Suprapubic skin (tissue), 4 donors: ENCODE results near the gene IL11RA. TPM values are rescaled to one million over a fixed set of nuclear protein-coding genes. Genes with fewer than 3 reads are reported as not detected.

Experiments used
- DNase-seq, 2 donors: peaks; one replicate each; pipeline ENCODE4 v3.0.0-alpha.2; 2019; ENCODE audit warnings: low spot score in 2 of 2
- H3K27ac ChIP-seq: fragments of 200-600 bp; sonication (generic); one replicate; pipeline ENCODE4 v1.5.1; 2019
- H3K27me3 ChIP-seq: fragments of 200-600 bp; sonication (generic); one replicate; pipeline ENCODE4 v1.5.1; 2019
- H3K36me3 ChIP-seq: fragments of 200-600 bp; sonication (generic); one replicate; pipeline ENCODE4 v1.5.1; 2019
- H3K4me1 ChIP-seq: fragments of 200-600 bp; sonication (generic); one replicate; pipeline ENCODE4 v1.5.1; 2019
- H3K4me3 ChIP-seq: fragments of 200-600 bp; sonication (generic); one replicate; pipeline ENCODE4 v1.5.1; 2019; ENCODE audit warnings: mild to moderate bottlenecking
- H3K9me3 ChIP-seq: fragments of 200-600 bp; sonication (generic); one replicate; pipeline ENCODE4 v1.5.1; 2019
- CTCF ChIP-seq, 2 donors: fragments of 200-600 bp in 1 of 2; fragments of 450-650 bp in 1 of 2; sonication (generic) in 1 of 2; IDR thresholded peaks; one replicate each; pipeline ENCODE4 v1.5.1; 2016 to 2019; ENCODE audit warnings: antibody characterized with exemption in 2 of 2, mild to moderate bottlenecking in 1 of 2, moderate library complexity in 1 of 2
- EP300 ChIP-seq: sonication (generic); formaldehyde crosslinking; IDR thresholded peaks from one replicate; pipeline ENCODE4 v1.6.1; 2017; ENCODE audit warnings: antibody characterized with exemption
- POLR2A ChIP-seq, 2 donors: fragments of 450-650 bp; IDR thresholded peaks; one replicate each; pipeline ENCODE4 v1.6.1; 2017; ENCODE audit warnings: antibody characterized with exemption in 2 of 2, mild to moderate bottlenecking in 2 of 2, moderate library complexity in 2 of 2
- POLR2AphosphoS5 ChIP-seq, 3 donors: sonication (generic); formaldehyde crosslinking; IDR thresholded peaks; one replicate each; pipeline ENCODE4 v1.6.1; 2017; ENCODE audit warnings: antibody characterized with exemption in 3 of 3
- WGBS: methylation state at CpG from one replicate; pipeline ENCODE4 v1.1.5; 2018; 5-methylcytosine and 5-hydroxymethylcytosine counted together
- total RNA-seq, 4 donors: library from RNA; depleted of rRNA; stranded (reverse); fragments of >200 nt; gene quantifications; one replicate each; pipeline ENCODE4 v1.1.0, GENCODE V29; 2016

The IL11RA gene
- total RNA-seq, 4 donors from 2014 or later = 23.4 to 114 (median 39.3) TPM

- H3K9me3 ChIP-seq = no peaks in the 10 kb centered on the region
- peak overlapping the region; percentile 94 for H3K27ac ChIP-seq
- H3K27me3 ChIP-seq = no peaks in the 10 kb centered on the region
- TF ChIP-seq POLR2A (IDR thresholded peaks at IDR 0.05) = no peak
- TF ChIP-seq POLR2AphosphoS5 (IDR thresholded peaks at IDR 0.05) = no peak
- TF ChIP-seq EP300 = no peak
- peak; percentile 83 to 87 for TF ChIP-seq CTCF (IDR thresholded peaks at IDR 0.05)
- H3K4me3 ChIP-seq = peak overlapping the region; percentile 62
- peaks cover 27% of the 10 kb centered on the region for H3K36me3 ChIP-seq
- peaks cover 69% of the 10 kb centered on the region for H3K4me1 ChIP-seq
- WGBS = 17% methylated on average over 10 of the region's 18 CpGs
- peak; percentile 91 to 92 for DNase-seq
Observed at GRCh38 chr9:34664281-34665066, 12.5 kb downstream of the IL11RA start.

GRCh38 chr9:34665067-34665380 lies 13.0 kb downstream of the IL11RA start:
- Histone ChIP-seq H3K9me3 (no peaks in the 10 kb centered on the region), H3K36me3 (peaks cover 24% of the 10 kb centered on the region), H3K27ac (peak overlapping the region; percentile 94), H3K4me3 (peak overlapping the region; percentile 62), H3K4me1 (peaks cover 63% of the 10 kb centered on the region), H3K27me3 (no peaks in the 10 kb centered on the region)
- DNase-seq = no peak
- TF ChIP-seq EP300 = no peak
- no peak for TF ChIP-seq CTCF (IDR thresholded peaks at IDR 0.05)
- no peak for TF ChIP-seq POLR2AphosphoS5 (IDR thresholded peaks at IDR 0.05)
- TF ChIP-seq POLR2A (IDR thresholded peaks at IDR 0.05) = no peak
- WGBS = no CpG with 5 or more reads among the region's 26 CpGs

- H3K9me3 ChIP-seq = no peaks in the 10 kb centered on the region
Observed at GRCh38 chr9:34665381-34666250, 13.6 kb downstream of the IL11RA start.

GRCh38 chr9:34669809-34670562 lies 18.0 kb downstream of the IL11RA start:
- H3K27me3 ChIP-seq = no peaks in the 10 kb centered on the region
- no peak overlapping the region for H3K27ac ChIP-seq
- peaks cover 5% of the 10 kb centered on the region for H3K36me3 ChIP-seq
- H3K9me3 ChIP-seq = no peaks in the 10 kb centered on the region
- WGBS = 86% methylated on average over 5 of the region's 5 CpGs
- DNase-seq = no peak
- H3K4me1 ChIP-seq = peaks cover 22% of the 10 kb centered on the region
- H3K4me3 ChIP-seq = no peak overlapping the region
- TF ChIP-seq POLR2AphosphoS5 (IDR thresholded peaks at IDR 0.05) (no peak), CTCF (IDR thresholded peaks at IDR 0.05) (no peak), POLR2A (IDR thresholded peaks at IDR 0.05) (no peak), EP300 (no peak)

More at GRCh38 chr9:34665381-34666250, 13.6 kb downstream of the IL11RA start:
- Histone ChIP-seq H3K27me3 (no peaks in the 10 kb centered on the region), H3K36me3 (peaks cover 18% of the 10 kb centered on the region), H3K27ac (peak overlapping the region; percentile 94), H3K4me1 (peaks cover 62% of the 10 kb centered on the region), H3K4me3 (peak overlapping the region; percentile 62)
- WGBS = 1% methylated on average over 48 of the region's 55 CpGs
- peak; percentile 27 to 79 (median 63) for TF ChIP-seq POLR2AphosphoS5 (IDR thresholded peaks at IDR 0.05)
- TF ChIP-seq EP300 = no peak
- no peak for TF ChIP-seq CTCF (IDR thresholded peaks at IDR 0.05)
- TF ChIP-seq POLR2A (IDR thresholded peaks at IDR 0.05) = peak; percentile 73 to 87
- peak; percentile 98 to 99 for DNase-seq
